NCI-H748 (cell line): ENCODE results near the gene PRPF38B.
A peak's percentile ranks its signal among the peaks of the same experiment; 100 is the strongest.

ENCODE experiments used
- DNase-seq: peaks from one replicate; lab custom pipeline; 2025; ENCODE audit not compliant: unreplicated experiment; lab: John Stamatoyannopoulos, UW

PRPF38B gene

DNA sequence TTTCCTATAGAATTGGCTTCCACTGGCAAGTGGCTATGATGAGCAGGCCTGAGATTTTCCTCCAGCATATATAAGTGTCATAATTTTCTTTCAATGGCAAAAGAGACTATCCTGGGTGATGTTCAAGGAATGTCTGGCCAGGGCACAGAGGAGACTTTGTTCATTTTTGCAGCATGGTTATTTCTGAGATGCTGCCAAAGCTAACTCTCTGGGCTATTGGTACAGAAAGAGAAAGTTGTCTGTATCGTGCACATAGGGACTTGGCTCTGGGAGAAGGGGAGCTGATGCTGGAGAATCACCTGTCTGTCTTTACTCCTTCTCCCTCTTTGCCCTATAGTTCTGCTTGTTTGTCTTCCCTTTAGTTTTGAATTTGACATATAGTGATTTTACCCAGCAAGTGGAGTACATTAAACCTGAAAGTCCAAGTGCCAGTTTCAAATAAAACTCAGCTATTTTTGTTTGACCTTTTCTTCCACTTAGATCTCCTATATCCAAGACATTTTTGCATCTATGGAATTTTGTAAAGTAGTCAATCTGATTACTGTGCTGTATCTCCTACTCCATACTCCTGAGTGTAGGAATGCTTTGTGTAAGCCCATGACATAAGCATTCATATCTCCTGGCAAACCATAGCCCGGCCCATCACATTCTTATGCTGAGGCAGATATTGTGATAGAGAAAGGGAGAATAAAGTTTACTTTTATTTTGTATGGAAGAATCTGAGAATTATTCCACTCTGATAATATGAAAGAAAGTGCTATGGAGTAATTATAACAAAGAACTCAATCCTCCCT lies 24.5 kb downstream of the PRPF38B start:
- DNase-seq: no peak

DNA sequence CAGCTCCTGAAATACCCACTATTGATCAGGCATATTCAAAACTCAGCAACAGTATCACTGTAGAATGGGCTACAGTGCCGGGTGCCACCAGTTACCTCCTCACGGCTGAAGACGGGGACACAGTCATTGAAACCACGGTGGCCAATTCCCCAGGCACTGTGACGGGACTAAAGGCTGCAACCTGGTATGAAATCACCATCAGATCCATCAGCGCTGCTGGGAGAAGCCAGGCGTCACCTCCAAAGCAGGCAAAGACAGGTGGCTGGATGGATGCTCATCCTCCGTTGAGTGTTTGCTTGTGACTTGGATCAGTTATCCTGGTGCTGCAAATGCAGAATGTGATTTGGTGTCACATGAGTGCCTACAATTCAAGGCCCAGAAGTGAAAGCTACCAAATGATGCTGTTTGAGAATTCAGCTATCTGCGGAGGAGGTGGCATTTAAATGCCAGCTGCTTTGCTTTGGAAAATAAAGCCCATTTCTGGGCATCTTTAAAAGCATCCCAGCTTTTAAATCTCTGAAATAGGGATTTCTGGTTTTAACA lies 25.7 kb downstream of the PRPF38B start:
- DNase-seq: no peak

GRCh38 chr1:108718927-108719655 lies 27.0 kb downstream of the PRPF38B start:
- DNase-seq: no peak

- DNase-seq: no peak
Observed at GRCh38 chr1:108719656-108720435, 27.7 kb downstream of the PRPF38B start.

GRCh38 chr1:108722292-108722691 lies 30.2 kb downstream of the PRPF38B start:
- no peak for DNase-seq

DNA sequence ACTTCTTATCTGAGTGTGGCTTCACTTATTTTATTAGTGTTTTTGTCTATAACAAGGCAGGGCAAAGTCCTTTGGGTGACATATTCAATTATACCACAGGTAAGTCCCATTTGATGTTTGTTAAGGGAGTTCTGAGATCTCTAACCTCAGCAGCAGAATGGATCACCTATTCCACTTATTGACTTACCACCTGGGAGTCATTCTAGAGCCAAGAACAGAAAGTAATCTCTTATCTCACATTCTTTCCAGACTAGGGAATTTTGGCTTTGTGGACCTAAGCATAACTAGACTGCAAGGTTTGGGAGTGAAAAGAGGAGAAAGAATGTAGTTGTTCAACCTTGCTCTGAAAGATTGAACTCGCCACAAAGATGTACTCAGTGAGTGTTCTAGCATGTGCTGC lies 33.8 kb downstream of the PRPF38B start:
- DNase-seq: no peak

DNA sequence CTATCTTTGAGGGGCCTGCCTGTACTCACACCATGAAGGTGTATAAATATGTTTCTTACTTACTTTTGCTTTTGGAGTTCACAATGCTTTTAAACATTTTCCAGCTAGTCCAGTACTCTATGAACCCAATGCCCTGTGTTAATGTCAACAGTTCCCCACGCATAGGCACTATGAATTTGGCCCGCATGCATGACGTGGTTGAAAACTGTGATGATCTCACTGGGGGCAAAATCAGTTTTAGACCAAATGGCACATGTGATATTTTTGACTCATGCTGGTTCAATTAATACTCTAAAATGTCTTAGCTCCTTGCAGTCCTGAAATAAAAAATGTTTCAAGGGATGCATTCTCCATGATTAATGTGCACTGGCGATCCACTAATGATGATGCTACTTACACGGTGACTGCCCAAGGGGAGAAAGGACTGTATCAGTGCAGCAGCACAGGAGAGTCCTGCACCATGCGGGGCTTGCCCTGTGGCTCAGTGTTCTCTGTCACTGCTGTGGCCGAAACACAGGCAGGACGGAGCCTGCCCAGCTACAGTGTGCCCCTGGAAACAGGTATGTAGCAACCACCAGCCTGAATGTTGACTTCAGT lies 36.3 kb downstream of the PRPF38B start:
- DNase-seq: no peak

DNA sequence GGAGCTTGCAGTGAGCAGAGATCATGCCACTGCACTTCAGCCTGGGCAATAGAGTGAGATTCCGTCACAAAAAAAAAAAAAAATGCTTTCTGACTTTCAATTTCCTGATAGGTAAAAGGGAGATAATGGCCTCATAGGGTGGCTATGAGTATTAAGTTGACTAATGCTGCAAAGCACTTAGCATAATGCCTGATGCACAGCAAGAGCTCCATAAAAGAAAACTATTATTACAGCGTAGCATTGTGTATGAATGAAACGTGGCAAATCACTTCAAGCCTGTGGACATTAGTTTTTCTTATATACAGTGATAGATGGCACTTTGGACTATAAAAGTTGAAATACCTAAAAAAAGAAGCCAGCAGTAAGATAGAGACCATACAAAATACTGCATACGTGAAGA lies 37.4 kb downstream of the PRPF38B start:
- no peak for DNase-seq

DNA sequence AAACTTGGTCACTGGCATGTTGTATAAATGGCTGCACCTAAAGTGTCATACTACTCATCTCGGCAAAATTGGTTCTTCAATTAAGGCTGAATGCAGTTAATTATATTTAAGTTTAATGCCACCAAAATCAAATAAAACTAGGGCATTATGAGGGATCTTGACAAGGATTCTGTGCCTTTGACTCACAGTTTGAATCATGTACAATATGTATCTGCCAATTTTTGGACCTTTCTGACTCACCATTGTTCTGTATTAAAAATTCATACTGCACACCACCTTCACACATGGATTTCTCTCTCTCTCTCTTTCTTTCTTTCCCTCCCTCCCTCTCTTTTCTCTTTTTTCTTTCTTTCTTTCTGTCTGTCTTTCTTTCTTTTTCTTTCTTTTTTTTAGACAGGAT lies 40.3 kb downstream of the PRPF38B start:
- DNase-seq: no peak

DNA sequence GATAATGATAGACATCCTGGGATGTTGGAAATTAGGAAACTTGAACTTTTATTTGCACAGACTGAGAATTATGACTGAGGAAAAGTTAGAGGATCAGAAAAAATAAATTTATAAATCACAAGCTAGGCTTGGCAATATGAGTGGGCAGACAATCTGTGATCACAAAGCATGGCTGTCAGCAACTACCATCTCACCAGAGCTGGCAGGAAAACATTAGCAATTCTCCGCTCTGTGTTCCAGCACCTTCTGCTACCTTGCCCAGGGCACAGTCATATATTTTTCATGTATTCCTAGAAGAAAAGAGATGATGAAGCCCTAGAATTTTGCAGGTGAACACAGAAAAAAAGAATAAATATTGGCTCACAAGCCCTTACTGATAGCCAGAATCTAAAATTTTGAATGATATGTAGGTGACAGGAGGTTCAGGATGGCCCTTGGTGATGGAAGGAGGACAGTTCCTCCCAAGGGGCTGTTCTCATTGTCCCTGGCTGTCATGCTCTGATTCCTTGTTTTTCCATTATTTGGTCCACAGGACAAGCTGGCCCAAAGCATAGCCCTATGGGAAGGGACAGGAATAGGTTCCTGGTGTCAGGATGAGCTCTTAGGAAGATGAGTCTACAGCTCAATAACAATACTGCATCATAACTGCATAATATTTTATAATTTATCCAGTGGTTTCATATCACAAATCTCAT lies 42.2 kb downstream of the PRPF38B start:
- no peak for DNase-seq

DNA sequence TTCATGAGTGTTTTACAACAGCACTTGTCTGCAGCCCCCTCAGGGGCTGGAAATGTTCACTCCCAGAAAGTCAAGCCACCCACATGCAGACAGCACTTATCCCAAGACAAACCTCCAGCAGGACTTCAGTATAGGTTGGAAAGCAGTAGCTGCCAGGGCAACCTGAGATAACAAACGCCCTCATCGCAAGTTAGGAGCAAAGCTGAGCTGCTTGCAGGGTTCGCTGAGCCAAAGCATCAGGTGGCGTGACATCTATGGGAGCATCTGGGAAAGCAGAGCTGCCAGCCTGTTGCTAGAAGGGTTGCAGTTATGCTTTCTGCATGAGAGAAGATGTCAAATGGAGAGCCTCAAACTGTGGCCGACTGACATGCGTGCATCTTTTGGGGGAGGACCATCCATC lies 50.1 kb downstream of the PRPF38B start:
- no peak for DNase-seq

GRCh38 chr1:108745980-108746381 lies 53.9 kb downstream of the PRPF38B start:
- DNase-seq: no peak

DNA sequence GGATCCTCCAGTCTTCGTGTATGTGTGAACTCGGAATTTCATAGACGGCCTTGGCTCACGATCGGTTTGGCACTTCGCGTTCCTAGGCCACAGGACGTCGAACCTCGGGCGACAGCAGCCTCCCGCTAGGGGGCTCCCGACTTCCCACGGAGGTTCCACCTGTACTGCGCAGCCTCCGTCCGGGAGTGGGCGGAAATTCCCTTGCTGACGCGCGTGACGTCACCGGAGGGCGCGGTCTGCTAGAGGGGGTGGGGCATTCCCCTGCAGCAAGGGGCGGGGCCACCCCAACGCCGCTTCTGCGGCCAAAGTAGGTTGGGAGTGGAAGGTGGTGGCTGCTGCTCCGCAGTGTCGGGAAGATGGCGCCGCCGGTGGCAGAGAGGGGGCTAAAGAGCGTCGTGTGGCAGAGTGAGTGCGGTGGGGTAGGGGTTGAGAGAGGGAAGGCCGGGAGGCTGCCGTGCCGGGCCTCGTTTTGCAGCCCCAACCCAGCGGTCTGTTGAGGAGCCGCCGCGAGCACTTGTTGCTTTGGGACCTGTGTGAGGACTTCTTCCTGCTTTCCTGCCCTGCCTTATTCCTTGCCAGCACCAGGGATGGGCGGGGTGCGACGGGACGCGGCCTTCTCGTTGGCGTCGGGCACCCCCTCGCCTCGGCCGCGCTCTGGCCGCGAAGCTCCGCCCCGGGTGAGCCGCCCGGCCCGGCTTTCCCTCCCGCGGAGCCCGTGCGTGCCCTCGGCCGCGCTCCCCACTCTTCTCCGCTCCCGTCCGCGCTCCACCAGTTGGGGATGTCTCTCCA lies 54.5 kb downstream of the PRPF38B start, which contains the start of gene STXBP3:
Gene STXBP3, plus strand, starts transcription at position 293 of the 789 bp plus-strand sequence. Its CDS starts 64 bp downstream, at position 357.
- DNase-seq: peak; percentile 98

GRCh38 chr1:108747171-108747850 lies 55.2 kb downstream of the PRPF38B start:
- peak; percentile 80 for DNase-seq

DNA sequence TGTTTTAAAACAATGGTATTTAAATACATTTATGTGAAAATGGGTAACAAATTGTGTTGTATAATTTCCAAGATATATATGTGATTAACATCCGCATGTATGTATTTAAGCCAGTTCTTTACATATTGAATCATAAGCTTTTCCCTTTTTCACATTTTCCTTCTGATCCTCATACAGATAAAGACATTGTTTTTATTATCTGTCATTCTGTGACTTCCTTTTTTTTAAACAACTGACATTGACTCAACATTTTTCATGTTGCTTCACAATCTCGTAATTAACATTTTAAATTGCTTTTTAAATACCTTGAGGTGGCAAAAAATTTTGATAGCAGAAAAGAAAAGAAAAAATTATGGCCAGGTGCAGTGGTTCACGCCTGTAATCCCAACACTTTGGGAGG lies 55.8 kb downstream of the PRPF38B start:
- DNase-seq: no peak

DNA sequence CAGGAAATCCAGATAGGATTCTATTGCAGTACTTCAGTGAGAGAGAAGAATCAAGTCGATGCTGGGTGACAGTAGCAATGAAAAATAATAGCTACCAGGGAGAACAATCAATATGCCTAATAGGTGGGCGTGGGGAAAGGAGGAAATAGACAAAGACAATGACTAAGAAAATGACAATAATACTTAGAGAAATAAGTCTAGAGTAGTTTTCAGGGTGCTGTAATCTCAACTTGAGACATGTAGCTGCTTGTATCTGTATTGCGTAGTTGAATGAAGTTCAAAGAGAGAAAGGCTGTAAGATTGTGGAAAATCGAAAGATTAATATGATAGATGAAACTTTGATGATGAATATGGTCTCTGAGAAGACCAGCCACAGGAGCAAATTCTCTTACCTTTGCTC lies 57.0 kb downstream of the PRPF38B start:
- DNase-seq: no peak

DNA sequence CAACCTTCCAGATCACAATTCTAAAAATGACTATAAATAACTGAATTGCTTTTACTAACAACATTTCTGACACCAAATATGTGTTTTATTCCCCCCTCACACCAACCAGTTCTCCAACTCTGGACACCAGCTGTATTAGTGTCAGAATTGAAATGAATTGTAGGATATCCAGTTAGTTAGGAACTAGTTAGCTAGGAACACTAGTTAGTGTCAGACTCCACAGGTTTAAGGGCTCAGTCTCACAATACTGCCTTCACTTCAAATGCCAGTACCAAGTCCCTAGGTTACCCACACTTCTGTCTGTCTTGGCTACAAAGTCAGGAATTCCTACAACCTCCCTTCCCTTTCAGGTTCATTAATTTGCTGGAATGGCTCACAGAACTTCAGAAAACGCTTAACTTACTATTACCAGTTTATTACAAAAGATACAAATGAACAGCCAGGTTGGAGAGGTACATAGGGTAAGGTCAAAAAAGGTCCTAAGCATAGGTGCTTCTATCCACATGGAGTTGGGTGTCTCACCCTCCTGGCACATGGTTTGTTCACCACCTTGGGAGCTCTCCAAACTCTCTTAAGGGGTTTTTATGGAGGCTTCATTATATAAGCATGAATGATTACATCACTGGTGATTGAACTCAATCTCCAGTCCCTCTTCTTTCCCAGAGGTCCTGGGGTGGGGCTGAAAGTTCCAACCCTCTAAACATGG lies 58.5 kb downstream of the PRPF38B start:
- DNase-seq: no peak
